CD1c-positive myeloid dendritic cell (primary cell): ENCODE results near the gene NUMBL.
"Not testable (repeated sequence)": the region's sequence is repeated elsewhere in the genome, so short reads cannot be mapped to it uniquely, and the experiment has no call there.

ENCODE experiments used
- DNase-seq: peaks from one replicate; pipeline ENCODE4 v3.0.0-alpha.2; 2016; ENCODE audit errors: extremely low spot score

NUMBL gene

GRCh38 chr19:40629346-40629745 is 61.1 kb downstream of the NUMBL start:
- no peak for DNase-seq

GRCh38 chr19:40627486-40628279 is 62.8 kb downstream of the NUMBL start:
- no peak for DNase-seq

- no peak for DNase-seq
Measured at GRCh38 chr19:40626918-40627317, 63.5 kb downstream of the NUMBL start.

GRCh38 chr19:40625406-40626120 is 64.9 kb downstream of the NUMBL start:
- DNase-seq = peak; percentile 49

- DNase-seq = not testable (repeated sequence)
Measured at GRCh38 chr19:40624369-40625153, 65.9 kb downstream of the NUMBL start.

- no peak for DNase-seq
Measured at GRCh38 chr19:40623403-40624251, 66.8 kb downstream of the NUMBL start.

- DNase-seq = no peak
Measured at GRCh38 chr19:40622773-40623075, 67.7 kb downstream of the NUMBL start.

GRCh38 chr19:40621966-40622772 is 68.3 kb downstream of the NUMBL start:
- DNase-seq = no peak

- no peak for DNase-seq
Measured at GRCh38 chr19:40621283-40621682, 69.2 kb downstream of the NUMBL start.

- DNase-seq = no peak
Measured at GRCh38 chr19:40620161-40620485, 70.3 kb downstream of the NUMBL start.

GRCh38 chr19:40619333-40620160 is 70.9 kb downstream of the NUMBL start:
- no peak for DNase-seq

- DNase-seq = no peak
Measured at GRCh38 chr19:40617961-40618360, 72.5 kb downstream of the NUMBL start.

- no peak for DNase-seq
Measured at GRCh38 chr19:40616941-40617340, 73.5 kb downstream of the NUMBL start.

- no peak for DNase-seq
Measured at GRCh38 chr19:40616178-40616577, 74.3 kb downstream of the NUMBL start.
